Activated CD4-positive, alpha-beta T cell treated with anti-CD3 and anti-CD28 coated beads, Interleukin-2, amount 50 U/mL, for 1 hour (primary cell): ENCODE results near the gene ATP6V0A4.
"Not testable (repeated sequence)": the region's sequence is repeated elsewhere in the genome, so short reads cannot be mapped to it uniquely, and the experiment has no call there.

ENCODE experiments used
- DNase-seq: peaks from one replicate; pipeline ENCODE4 v3.0.0-alpha.2; 2020

The ATP6V0A4 gene

DNA sequence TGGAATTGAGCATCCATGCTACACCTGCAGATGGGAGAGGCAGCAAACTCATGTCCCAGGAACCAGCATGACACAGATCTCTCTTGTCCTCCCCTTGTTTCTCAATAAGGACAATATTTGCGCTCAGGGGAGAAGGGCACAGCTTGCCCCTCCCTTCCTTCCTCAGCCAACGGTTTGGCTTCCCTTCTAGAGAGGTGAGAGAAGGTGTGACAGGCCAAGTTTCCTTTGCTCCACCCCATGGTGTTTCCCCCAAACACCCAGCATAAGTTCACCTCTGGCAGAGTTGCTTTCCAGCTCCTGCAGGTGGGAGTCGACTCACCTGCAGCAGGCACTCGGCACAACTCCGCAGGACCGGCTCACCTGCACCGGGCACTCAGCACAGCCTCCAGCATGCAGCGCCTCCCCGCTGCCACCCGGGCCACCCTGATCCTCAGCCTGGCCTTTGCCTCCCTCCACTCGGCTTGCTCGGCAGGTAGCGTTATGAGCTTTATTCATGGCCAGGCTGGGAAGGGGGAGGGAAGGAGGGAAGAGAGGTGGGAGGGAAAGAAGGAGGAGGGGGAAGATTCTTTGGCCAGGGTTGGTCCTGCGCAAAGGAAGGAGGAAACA lies at the start of gene ATP6V0A4, which contains the start of gene TMEM213:
ATP6V0A4 (minus strand) TSS at position 482 of the 606 bp plus-strand sequence. CDS start 26,949 bp downstream, outside the sequence.
TMEM213 (plus strand) TSS at position 280 of the 606 bp plus-strand sequence; CDS start at position 391, 111 bp downstream.
- DNase-seq: no peak

DNA sequence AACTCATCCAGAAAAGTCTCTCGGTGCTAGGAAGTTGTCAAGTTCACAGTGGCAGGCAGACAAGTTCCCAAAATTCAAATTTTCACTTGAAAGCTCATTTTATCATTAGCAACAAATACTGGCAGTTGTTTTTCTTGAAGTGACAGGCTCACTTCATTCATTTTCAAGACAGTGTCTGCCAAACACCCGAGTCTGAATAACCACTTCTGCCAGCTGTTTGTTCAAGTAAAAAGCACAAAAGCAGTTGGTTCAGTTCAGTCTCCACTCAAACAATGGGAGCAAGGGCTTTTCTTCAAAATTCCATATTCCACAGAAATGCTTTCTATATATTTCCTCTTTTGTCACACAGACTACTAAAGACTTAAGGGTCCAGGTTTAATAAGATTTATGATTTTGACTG lies 47.7 kb upstream of the ATP6V0A4 start:
- no peak for DNase-seq

DNA sequence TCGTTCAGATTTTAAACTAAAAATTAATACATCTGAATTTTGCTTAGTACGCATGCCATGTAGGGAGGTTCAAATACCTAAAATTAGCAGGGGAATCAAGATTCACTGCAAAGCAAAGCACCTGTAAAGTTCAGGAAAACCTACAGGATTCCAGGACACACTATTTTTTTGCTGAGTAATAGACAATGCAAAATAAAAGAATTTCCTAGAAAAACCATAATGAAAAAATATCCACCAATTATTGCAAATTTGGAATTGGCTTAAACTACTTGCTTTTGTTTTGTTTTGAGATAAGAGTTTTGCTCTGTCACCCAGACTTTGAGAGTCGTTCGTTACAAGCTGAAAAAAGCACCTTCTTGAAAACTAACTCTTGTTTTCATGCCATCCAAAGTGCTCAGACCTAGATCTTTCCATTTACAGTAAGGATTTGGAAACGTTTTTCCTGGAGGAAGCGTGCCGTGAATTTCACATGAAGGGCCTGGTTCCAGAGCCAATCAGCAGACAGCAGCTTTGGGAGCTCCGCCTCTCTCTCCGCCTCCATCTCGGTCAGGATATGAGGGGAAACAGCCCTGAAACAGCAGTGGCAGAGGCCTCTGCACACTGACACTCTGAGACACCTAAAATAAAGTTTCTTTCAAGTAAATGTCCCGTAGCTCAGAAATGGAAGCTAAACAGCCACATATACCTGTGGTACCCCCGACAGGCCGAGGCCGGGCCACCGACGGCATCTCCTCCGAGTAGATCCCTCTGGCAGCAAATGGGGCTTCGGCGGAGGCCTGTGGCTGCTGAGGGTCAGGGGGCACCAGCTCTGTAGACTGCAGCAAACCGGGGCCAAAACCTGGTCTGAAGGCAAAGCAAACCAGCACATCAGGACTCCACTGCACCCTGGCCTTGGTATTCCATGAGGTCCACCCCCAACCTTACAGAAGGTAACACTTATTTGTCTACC lies 45.9 kb upstream of the ATP6V0A4 start:
- no peak for DNase-seq

DNA sequence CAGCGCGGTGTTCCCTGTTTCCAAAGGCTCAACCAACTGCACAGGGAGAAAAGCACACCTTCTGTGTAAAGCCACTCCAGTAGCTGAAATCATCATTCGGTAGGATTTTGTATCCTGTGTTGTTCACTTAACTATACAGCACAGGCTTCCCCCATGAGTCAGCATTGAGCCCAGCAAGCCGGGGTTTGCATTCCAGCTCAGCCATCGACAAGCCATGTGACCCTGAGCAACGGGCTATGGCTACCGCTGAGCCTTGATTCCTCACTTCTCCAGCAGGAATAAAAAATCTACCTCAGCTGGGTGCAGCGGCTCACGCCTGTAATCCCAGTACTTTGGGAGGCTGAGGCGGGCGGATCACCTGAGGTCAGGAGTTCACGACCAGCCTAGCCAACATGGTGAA lies 44.1 kb upstream of the ATP6V0A4 start:
- DNase-seq: no peak

DNA sequence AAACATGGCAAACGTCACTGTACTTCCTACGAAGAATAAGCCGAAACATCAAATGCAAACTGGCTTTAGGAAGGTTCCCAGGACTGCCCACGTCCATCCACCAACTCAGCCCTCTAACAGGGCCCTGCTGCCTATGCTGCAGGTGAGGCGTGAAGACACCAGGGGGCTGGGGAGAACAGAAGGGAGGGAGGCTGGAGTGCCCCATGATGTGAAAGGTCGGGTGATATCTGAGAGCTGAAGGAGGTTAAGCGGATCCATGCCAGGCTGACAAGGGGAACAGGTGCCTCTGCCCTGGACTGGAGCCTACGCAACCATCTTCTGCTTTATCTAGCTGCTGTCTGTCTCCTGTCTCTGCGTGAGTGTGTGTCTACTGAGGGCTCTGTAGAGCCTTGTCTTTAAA lies 40.2 kb upstream of the ATP6V0A4 start:
- no peak for DNase-seq

DNA sequence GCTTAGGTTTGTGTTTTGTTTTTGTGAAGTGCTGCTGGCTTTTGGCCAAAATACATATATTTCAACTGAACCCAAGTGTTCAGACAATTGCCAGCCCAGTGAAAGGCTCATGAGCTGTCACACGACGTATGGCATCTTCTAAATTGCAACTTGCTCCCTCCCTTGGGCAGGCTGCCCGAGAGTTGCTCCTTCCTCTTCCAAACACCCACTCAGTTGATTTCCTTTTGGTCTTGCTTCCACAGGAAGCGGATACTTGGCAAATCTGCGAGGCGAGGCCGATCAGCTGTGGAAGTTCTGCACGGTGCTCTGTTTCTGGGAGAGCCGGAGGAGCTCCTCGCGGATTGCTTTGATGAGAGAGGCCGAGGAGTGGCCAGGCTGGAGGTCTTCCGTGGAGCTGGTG lies 39.6 kb upstream of the ATP6V0A4 start:
- no peak for DNase-seq

DNA sequence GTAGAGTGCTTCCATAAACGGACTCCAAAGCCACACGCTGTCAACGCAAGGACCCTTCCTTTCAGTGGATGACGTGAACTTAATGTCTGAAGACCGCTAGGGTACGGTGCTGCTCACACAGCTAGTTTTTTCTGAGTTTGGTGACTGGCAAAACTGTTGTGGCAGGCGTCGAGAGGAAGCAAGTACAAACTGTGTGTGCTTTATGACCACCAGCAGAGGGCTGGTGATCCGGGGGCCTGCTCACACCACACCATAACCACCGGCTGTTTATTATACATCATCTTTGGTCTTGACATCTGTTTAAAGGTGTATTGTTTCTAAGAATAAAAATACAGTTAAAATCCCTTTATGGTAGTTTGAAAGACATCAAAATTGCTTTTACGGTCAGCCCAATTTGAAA lies 37.1 kb upstream of the ATP6V0A4 start:
- DNase-seq: no peak

DNA sequence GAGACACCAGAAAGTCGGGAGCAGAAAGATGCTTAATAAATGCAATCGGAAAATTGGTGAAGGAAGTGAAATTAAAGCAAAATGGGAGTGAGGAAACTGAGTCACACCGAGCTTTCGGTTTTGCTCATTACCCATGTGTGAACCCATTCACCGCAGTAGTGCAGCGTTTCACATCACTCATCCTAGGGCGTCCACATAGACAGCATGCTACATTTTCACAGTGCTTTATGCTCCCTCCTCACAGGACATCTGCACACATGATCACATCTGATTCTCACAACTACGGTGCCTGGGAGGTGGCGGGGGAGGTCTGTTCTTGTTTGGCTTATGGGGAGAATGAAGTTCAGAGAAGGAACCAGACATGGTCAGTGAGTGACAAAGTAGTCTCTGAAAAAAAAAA lies 36.6 kb upstream of the ATP6V0A4 start:
- DNase-seq: no peak

DNA sequence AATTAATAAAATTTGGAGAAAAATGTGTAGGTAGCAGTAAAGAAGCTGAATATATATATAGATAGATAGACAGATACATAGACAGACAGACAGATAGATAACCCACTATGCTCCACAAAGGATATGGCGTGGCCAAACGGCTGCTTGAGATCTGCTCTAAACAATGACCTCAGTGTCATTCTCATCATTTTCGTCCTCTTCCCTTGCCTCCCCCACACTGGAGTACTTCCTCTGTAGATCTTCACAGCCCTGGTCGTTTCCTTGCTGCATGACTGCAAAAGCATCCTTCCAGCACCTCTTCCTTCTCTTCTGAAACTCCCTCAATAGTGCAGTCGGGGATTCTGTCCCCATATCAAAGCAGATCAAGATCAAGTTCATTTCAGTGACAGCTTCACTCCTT lies 35.6 kb upstream of the ATP6V0A4 start:
- DNase-seq: no peak

DNA sequence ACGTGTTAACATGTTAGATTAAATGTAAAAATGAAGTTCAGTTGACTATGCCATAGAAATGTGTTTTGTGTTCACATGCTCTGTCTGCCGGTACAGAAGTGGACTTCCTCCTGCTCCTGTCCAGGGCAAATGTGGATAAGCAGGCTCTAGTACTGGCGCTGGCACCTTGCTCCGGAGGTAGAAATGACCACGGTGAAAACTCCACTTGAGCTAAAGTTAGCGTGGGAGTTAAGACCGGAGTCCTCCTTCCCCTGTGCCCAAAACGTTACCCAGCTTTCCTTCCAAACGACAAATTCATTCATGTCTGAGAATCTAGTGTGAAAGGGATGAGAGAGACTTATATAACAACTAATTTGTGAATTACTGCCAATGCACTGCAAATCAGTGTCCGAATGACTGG lies 35.0 kb upstream of the ATP6V0A4 start:
- no peak for DNase-seq

DNA sequence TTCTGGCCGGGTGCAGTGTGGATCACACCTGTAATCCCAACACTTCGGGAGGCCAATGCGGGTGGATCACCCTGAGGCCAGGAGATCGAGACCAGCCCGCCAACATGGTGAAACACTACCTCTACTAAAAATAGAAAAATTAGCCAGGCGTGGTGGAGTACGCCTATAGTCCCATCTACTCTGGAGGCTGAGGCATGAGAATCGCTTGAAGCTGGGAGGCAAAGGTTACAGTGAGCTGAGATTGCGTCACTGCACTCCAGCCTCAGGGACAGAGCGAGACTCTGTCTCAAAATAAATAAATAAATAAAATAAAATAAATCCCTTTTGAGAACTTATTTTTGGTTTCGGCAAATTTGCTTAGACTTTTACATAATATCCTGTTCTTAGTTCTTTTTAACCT lies 31.3 kb upstream of the ATP6V0A4 start:
- DNase-seq: no peak

DNA sequence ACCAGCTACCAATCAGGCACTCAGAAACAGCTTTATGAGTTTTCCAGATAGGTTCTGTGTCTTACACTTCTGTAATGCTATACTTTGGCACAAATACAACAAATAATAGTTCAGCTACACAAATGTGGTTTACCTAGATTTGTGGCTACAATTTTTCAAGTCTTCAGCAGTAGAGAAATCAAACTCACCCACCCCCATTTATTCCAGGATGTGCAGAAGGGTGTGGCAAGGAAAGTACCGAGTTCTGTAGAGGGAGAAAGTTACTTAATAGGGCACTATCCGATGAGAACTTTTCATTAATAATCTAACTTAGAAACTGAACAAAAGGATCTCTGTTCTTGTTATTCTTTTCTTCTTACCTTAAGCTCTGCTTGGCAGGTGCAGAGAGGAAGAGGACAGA lies 30.3 kb upstream of the ATP6V0A4 start:
- DNase-seq: no peak

DNA sequence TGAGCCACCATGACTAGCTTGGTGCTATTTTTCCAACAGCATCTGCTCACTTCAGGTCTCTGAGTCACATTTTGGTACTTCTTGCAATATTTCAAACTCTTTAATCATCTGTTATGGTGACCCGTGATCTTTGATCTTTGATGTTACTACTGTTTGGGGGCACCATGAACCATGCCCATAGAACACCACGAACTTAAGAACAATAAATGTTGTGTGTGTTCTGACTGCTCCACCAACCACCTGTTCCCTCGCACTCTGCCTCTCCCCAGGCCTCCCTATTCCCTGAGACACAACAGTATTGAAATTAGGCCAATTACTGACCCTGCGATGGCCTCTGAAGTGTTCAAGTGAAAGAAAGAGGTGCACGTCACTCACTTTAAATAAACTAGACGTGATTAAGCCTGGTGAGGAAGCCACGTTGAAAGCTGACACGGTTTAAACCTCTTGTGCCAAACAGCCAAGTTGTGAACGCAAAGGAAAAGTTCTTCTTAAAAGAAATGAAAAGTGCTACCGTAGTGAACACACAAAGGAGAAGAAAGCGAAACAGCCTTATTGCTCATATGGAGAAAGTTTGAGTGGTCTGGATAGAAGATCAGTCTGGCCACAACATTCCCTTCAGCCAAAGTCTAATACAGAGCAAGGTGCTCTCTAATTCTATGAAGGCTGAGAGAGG lies 27.2 kb upstream of the ATP6V0A4 start:
- no peak for DNase-seq

DNA sequence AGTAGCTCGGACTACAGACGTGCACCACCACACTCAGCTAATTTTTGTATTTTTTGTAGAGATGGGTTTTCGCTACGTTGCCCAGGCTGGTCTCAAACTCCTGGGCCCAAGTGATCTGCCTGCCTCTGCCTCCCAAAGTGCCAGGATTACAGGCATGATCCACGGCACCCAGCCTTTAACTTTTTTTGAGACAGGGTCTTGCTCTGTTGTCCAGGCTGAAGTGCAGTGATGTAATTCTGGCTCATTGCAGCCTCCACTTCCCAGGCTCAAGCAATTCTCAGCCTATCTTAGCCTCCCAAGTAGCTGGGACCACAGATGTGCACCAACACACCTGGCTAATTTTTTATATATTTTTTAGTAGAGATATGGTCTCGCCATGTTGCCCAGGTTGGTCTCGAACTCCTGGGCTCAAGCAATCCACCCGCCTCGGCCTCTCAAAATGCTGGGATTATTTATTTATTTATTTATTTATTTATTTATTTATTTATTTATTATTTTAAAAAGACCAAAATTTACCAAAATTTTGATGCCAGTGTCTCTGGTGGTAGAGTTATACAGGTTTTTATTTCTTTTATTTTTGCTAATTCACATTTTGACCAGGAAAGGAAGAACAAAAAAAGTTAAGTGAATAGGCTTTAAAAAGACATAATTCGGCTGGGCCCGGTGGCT lies 25.0 kb upstream of the ATP6V0A4 start:
- DNase-seq: no peak

DNA sequence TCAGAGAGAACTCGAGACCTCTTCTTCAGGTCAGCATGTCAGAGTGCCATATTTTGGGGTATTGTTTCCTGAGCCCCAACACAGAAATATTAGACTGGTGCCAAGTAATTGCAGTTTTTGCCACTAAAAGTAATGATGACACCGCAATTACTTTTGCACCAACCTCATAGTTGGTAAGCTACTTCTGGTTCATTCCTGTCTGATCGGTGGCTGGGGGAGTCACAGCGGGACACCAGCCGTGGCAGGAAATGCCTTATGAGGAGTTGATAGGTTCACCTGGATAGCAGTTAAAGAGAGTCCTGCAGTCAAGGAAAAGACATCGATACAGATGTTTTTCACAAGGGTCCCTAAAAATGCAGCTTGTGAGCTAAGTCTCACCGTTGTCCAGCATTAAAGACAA lies 23.9 kb upstream of the ATP6V0A4 start:
- DNase-seq: no peak

DNA sequence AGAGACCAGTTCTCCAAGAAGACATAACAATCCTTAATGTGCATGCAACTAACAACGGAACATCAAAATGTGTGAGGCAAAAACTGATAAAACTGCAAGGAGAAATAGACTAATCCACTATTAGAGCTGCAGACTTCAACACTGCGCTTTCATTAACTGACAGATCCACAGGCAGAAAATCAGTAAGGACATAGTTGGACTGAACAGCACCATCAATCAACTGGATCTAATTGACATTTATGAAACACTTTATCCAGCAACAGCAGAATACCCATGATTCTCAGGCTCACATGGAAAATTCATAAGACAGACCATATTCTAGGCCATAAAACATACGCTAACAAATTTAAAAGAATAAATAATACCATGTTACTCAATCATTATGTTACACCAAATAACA lies 21.6 kb upstream of the ATP6V0A4 start:
- no peak for DNase-seq

DNA sequence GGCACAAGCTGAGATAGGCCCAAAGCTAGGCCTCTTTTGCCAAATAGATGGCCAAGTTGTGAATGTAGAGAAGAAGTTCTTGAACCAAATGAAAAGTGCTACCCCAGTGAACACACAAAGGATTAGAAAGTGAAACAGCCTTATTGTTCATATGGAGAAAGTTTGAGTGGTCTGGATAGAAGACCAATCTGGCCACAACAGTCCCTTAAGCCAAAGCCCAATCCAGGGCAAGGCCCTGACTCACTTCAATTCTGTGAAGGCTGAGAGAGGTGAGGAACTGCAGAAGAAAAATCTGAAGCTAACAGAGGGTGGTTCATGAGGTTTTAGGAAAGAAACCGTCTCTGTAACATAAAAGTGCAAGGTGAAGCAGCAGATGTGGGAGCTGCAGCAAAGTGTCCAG lies 18.7 kb upstream of the ATP6V0A4 start:
- no peak for DNase-seq

DNA sequence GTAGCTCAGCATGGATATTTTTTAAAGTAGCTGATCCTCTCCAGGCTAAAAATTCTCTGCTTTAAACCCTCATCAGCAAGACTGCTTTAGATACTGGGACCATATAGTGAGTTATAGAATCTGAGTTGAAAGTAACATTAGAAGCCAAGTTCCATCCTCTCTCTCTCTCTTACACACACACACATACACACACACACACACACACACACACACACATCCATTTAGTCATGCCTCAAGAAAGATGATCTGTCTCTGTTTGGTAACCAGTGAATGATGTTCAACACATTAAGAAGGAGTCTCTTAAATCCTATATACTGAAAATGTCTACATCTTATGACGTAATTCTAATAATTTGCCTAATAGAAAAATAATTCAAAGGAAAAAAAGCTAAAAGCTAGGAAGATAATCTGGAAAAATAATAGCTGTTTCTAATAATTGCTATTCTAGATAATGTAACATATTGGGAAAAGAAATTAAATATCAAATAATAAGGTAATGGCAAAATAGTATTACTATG lies 16.9 kb upstream of the ATP6V0A4 start:
- DNase-seq: no peak

DNA sequence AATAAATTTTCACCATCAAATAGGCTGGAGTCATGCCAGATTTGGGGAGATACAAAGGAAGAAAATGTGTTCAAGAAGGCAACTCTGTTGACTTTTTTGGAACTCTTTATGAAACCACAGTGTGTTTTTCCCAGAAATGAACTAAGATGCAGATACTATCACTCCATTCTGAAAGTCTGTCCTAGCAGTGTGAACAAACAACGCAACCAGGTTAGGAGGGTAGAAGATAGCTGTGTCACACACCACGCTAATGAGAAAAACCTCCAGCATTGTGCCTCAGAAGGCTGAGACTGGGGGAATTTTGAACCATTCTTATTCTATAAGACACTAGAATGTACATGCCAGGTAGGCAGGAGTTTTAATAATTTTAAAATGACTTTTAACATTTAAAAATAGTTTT lies 15.9 kb upstream of the ATP6V0A4 start:
- DNase-seq: no peak

DNA sequence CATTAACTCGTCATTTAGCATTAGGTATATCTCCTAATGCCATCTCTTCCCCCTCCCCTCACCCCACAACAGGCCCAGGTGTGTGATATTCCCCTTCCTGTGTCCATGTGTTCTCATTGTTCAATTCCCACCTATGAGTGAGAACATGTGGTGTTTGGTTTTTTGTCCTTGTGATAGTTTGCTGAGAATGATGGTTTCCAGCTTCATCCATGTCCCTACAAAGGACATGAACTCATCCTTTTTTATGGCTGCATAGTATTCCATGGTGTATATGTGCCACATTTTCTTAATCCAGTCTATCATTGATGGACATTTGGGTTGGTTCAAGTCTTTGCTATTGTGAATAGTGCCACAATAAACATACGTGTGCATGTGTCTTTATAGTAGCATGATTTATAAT lies 13.3 kb upstream of the ATP6V0A4 start:
- not testable (repeated sequence) for DNase-seq

DNA sequence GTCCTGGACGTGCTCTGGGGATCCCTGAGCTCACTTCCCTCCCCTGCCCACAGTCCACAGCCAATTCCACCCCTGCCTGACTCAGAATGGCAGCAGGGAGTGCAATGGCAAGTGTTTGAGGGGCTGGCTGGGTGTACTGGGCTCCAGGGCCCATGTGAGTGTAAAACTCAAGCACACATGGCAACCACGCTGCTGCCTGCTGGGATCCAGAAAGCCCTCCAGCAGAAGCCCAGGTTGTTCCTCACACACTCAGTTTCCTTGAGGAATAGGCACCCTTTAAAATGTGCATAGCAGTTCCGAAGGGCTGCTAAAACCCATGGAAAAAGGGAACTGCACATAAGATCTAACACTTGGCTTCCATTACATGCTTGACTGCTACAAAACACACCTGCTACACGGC lies 11.3 kb upstream of the ATP6V0A4 start:
- no peak for DNase-seq

DNA sequence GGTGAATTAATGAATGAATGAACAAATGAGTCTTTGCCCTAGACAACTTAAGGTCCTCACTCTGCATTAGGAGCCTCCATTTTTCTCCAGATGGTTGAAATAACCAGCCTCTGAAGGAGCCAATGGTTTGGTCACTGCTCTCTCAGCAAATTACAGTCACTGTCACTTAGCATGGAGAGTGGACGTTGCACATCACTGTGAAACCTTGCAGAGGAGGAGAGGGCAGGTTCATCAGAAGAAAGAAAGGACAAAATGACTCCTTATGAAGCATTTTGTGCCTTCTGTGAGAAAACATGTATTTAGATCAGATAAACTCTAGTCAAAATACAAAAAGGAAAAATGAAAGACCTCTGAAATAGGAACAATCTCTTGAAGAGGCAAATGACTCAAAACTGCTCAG lies 6.6 kb upstream of the ATP6V0A4 start:
- DNase-seq: no peak

DNA sequence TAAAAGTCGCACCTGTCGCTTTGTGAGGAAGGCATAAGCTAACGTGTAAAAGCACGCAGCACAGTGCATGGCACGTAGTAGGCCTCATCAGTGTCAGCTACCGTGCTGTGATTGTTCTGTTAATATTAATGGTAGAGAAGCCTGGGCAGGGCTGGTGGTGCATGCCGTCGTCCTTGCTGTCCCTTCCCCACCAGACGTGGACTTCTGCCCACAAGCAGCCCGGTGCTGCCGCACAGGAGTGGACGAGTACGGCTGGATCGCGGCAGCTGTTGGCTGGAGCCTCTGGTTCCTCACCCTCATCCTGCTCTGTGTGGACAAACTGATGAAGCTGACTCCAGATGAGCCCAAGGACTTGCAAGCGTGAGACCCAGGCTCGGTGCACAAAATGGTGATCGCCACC lies 4.7 kb upstream of the ATP6V0A4 start:
- DNase-seq: no peak
